ENCODE data around the gene CATSPER4. TPM values are rescaled to one million over a fixed set of nuclear protein-coding genes. Genes with fewer than 3 reads are reported as not detected.

CATSPER4 gene
- total RNA-seq, 2 experiments from 2014 or later = not detected

- no peaks in the 10 kb centered on the region for H3K36me3 Mint-ChIP-seq
- POLR2A ChIA-PET = no interaction called here
- no peak overlapping the region for H3K4me3 Mint-ChIP-seq
- H3K27me3 Mint-ChIP-seq = no peaks in the 10 kb centered on the region
- no peaks in the 10 kb centered on the region for H3K9me3 Mint-ChIP-seq
- no peak for DNase-seq
- H3K4me1 Mint-ChIP-seq = peaks cover 24% of the 10 kb centered on the region
- no peak for ATAC-seq (ENCODE audit: low read depth)
- H3K27ac Mint-ChIP-seq = peak overlapping the region; percentile 18
Measured at GRCh38 chr1:26189331-26189730, 1.1 kb upstream of the CATSPER4 start.

- Mint-ChIP-seq H3K9me3 (no peaks in the 10 kb centered on the region), H3K27me3 (no peaks in the 10 kb centered on the region), H3K27ac (peak overlapping the region; percentile 18), H3K36me3 (no peaks in the 10 kb centered on the region), H3K4me1 (peaks cover 25% of the 10 kb centered on the region), H3K4me3 (no peak overlapping the region)
- ATAC-seq (ENCODE audit: low read depth) (no peak), DNase-seq (no peak)
- POLR2A ChIA-PET = no interaction called here
Measured at GRCh38 chr1:26189751-26190275, 589 bp upstream of the CATSPER4 start.

- no peaks in the 10 kb centered on the region for H3K36me3 Mint-ChIP-seq
- peak overlapping the region; percentile 76 for H3K27ac Mint-ChIP-seq
- POLR2A ChIA-PET = interaction anchor here (0.6 to 1.7 kb wide), 7 partner anchors 10 to 300 kb away, joined by 3 to 5 read pairs (median 3); partner anchors contain the start of genes CEP85 and ZNF593
- no peaks in the 10 kb centered on the region for H3K9me3 Mint-ChIP-seq
- H3K27me3 Mint-ChIP-seq = peaks cover 2% of the 10 kb centered on the region
- ATAC-seq (ENCODE audit: low read depth) (peak; percentile 83), DNase-seq (no peak)
- H3K4me3 Mint-ChIP-seq = peak overlapping the region; percentile 37
- H3K4me1 Mint-ChIP-seq = peaks cover 25% of the 10 kb centered on the region
Measured at GRCh38 chr1:26191739-26192138, 1.3 kb downstream of the CATSPER4 start.

- Mint-ChIP-seq H3K4me3 (no peak overlapping the region), H3K36me3 (no peaks in the 10 kb centered on the region), H3K27ac (no peak overlapping the region), H3K27me3 (peaks cover 6% of the 10 kb centered on the region), H3K9me3 (no peaks in the 10 kb centered on the region), H3K4me1 (peaks cover 23% of the 10 kb centered on the region)
- no peak for DNase-seq
- POLR2A ChIA-PET = no interaction called here
- no peak for ATAC-seq (ENCODE audit: low read depth)
Measured at GRCh38 chr1:26195805-26196204, 5.4 kb downstream of the CATSPER4 start.

GRCh38 chr1:26197301-26197700 lies 6.9 kb downstream of the CATSPER4 start:
- no peaks in the 10 kb centered on the region for H3K9me3 Mint-ChIP-seq
- H3K4me1 Mint-ChIP-seq = peaks cover 25% of the 10 kb centered on the region
- H3K36me3 Mint-ChIP-seq = no peaks in the 10 kb centered on the region
- H3K27me3 Mint-ChIP-seq = peaks cover 6% of the 10 kb centered on the region
- no peak overlapping the region for H3K4me3 Mint-ChIP-seq
- ATAC-seq (ENCODE audit: low read depth) (no peak), DNase-seq (no peak)
- no peak overlapping the region for H3K27ac Mint-ChIP-seq
- POLR2A ChIA-PET = no interaction called here

- POLR2A ChIA-PET = no interaction called here
- no peak overlapping the region for H3K27ac Mint-ChIP-seq
- H3K27me3 Mint-ChIP-seq = peaks cover 6% of the 10 kb centered on the region
- H3K4me1 Mint-ChIP-seq = peaks cover 29% of the 10 kb centered on the region
- DNase-seq = no peak
- H3K36me3 Mint-ChIP-seq = no peaks in the 10 kb centered on the region
- H3K9me3 Mint-ChIP-seq = no peaks in the 10 kb centered on the region
- no peak overlapping the region for H3K4me3 Mint-ChIP-seq
- ATAC-seq (ENCODE audit: low read depth) = no peak
Measured at GRCh38 chr1:26197813-26198212, 7.4 kb downstream of the CATSPER4 start.

GRCh38 chr1:26200413-26200812 lies 10.0 kb downstream of the CATSPER4 start:
- peaks cover 22% of the 10 kb centered on the region for H3K4me1 Mint-ChIP-seq
- peak overlapping the region; percentile 95 for H3K27ac Mint-ChIP-seq
- no peak overlapping the region for H3K4me3 Mint-ChIP-seq
- ATAC-seq (ENCODE audit: low read depth) (no peak), DNase-seq (no peak)
- POLR2A ChIA-PET = interaction anchor here (0.7 to 2.8 kb wide), 2 partner anchors 30 to 34 kb away, joined by 4 to 11 read pairs; partner anchors contain the start of gene ZNF593
- peaks cover 4% of the 10 kb centered on the region for H3K27me3 Mint-ChIP-seq
- no peaks in the 10 kb centered on the region for H3K9me3 Mint-ChIP-seq
- H3K36me3 Mint-ChIP-seq = no peaks in the 10 kb centered on the region

GRCh38 chr1:26203642-26204318 lies 13.4 kb downstream of the CATSPER4 start:
- Mint-ChIP-seq H3K9me3 (no peaks in the 10 kb centered on the region), H3K4me1 (peaks cover 22% of the 10 kb centered on the region), H3K36me3 (no peaks in the 10 kb centered on the region), H3K4me3 (no peak overlapping the region), H3K27ac (peak overlapping the region; percentile 95), H3K27me3 (peaks cover 4% of the 10 kb centered on the region)
- POLR2A ChIA-PET = interaction anchor here (1.0 to 2.4 kb wide), 4 partner anchors 26 to 31 kb away, joined by 3 to 6 read pairs (median 4); partner anchors contain the start of gene CEP85
- ATAC-seq (ENCODE audit: low read depth) (no peak), DNase-seq (no peak)

GRCh38 chr1:26210147-26210870 lies 19.9 kb downstream of the CATSPER4 start:
- no peak overlapping the region for H3K27ac Mint-ChIP-seq

GRCh38 chr1:26212726-26213125 lies 22.3 kb downstream of the CATSPER4 start:
- Mint-ChIP-seq H3K36me3 (no peaks in the 10 kb centered on the region), H3K27ac (no peak overlapping the region), H3K9me3 (no peaks in the 10 kb centered on the region), H3K4me3 (no peak overlapping the region), H3K27me3 (peaks cover 13% of the 10 kb centered on the region), H3K4me1 (no peaks in the 10 kb centered on the region)
- no peak for ATAC-seq (ENCODE audit: low read depth)
- POLR2A ChIA-PET = no interaction called here
- DNase-seq = no peak

More at GRCh38 chr1:26210147-26210870, 19.9 kb downstream of the CATSPER4 start:
- H3K36me3 Mint-ChIP-seq = no peaks in the 10 kb centered on the region
- H3K27me3 Mint-ChIP-seq = peaks cover 14% of the 10 kb centered on the region
- POLR2A ChIA-PET = interaction anchor here (0.6 kb wide), 3 partner anchors 69 to 336 kb away, joined by 3 to 8 read pairs (median 3); no protein-coding TSS in a partner anchor
- no peaks in the 10 kb centered on the region for H3K4me1 Mint-ChIP-seq
- H3K4me3 Mint-ChIP-seq = no peak overlapping the region
- DNase-seq (no peak), ATAC-seq (ENCODE audit: low read depth) (no peak)
- no peaks in the 10 kb centered on the region for H3K9me3 Mint-ChIP-seq

- no peaks in the 10 kb centered on the region for H3K9me3 Mint-ChIP-seq
- POLR2A ChIA-PET = no interaction called here
Measured at GRCh38 chr1:26213335-26213905, 23.0 kb downstream of the CATSPER4 start.

GRCh38 chr1:26215246-26215645 lies 24.8 kb downstream of the CATSPER4 start:
- POLR2A ChIA-PET = interaction anchor here (0.7 kb wide), 1 partner anchor 1864 kb away, joined by 5 read pairs; no protein-coding TSS in a partner anchor

More at GRCh38 chr1:26213335-26213905, 23.0 kb downstream of the CATSPER4 start:
- no peak overlapping the region for H3K27ac Mint-ChIP-seq
- no peak overlapping the region for H3K4me3 Mint-ChIP-seq
- H3K27me3 Mint-ChIP-seq = peaks cover 13% of the 10 kb centered on the region
- no peaks in the 10 kb centered on the region for H3K4me1 Mint-ChIP-seq
- no peaks in the 10 kb centered on the region for H3K36me3 Mint-ChIP-seq
- no peak for ATAC-seq (ENCODE audit: low read depth)
- no peak for DNase-seq

GRCh38 chr1:26218906-26219494 lies 28.6 kb downstream of the CATSPER4 start:
- H3K4me1 Mint-ChIP-seq = no peaks in the 10 kb centered on the region
- POLR2A ChIA-PET = no interaction called here
- H3K27me3 Mint-ChIP-seq = peaks cover 15% of the 10 kb centered on the region
- no peaks in the 10 kb centered on the region for H3K9me3 Mint-ChIP-seq
- H3K4me3 Mint-ChIP-seq = no peak overlapping the region
- DNase-seq (no peak), ATAC-seq (ENCODE audit: low read depth) (no peak)
- H3K36me3 Mint-ChIP-seq = no peaks in the 10 kb centered on the region
- no peak overlapping the region for H3K27ac Mint-ChIP-seq

More at GRCh38 chr1:26215246-26215645, 24.8 kb downstream of the CATSPER4 start:
- no peak overlapping the region for H3K4me3 Mint-ChIP-seq
- ATAC-seq (ENCODE audit: low read depth) = no peak
- H3K27me3 Mint-ChIP-seq = peaks cover 10% of the 10 kb centered on the region
- H3K9me3 Mint-ChIP-seq = no peaks in the 10 kb centered on the region
- DNase-seq = no peak
- no peaks in the 10 kb centered on the region for H3K4me1 Mint-ChIP-seq
- no peak overlapping the region for H3K27ac Mint-ChIP-seq
- no peaks in the 10 kb centered on the region for H3K36me3 Mint-ChIP-seq

Measured in activated naive CD8-positive, alpha-beta T cell treated with anti-CD3 and anti-CD28 coated beads, Interleukin-2, amount 10 ng/mL, durations not matched to agents 7 days and 5 days (primary cell).